Lower leg skin (tissue), 3 donors: ENCODE data around the gene DPYD.

Experiments used
- POLR2A ChIP-seq, 2 donors: fragments of 450-650 bp; IDR thresholded peaks; one replicate each; pipeline ENCODE4 v1.6.1; 2016 to 2017; ENCODE audit warnings: antibody characterized with exemption in 2 of 2, mild to moderate bottlenecking in 1 of 2, moderate library complexity in 1 of 2
- TF ChIP-seq, protein P1 (sequence below), 3 donors: fragments of 450-650 bp; IDR thresholded peaks; one replicate each; pipeline ENCODE4 v1.5.1; 2016; ENCODE audit warnings: antibody characterized with exemption in 3 of 3, mild to moderate bottlenecking in 3 of 3, moderate library complexity in 2 of 3

DNA sequence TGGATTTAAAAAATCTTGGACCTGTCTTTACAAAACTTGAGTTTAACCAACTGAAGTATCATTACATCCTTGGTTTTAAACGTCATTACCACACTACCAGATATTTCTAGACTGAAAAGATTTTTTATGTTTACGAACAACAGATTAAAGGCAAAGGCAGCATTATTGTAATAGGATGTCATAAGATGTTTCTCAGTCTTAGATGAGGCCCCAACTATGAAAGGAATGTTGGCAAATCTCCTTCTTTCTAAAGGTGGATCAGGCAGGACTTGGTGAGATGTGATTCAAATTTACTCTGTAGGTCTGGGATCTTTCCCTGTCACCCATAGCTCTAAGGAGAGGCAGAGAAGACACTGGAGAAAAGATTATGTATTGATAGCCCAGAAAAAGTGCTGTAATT, 781.3 kb downstream of the DPYD start:
- TF ChIP-seq, protein P1, sequence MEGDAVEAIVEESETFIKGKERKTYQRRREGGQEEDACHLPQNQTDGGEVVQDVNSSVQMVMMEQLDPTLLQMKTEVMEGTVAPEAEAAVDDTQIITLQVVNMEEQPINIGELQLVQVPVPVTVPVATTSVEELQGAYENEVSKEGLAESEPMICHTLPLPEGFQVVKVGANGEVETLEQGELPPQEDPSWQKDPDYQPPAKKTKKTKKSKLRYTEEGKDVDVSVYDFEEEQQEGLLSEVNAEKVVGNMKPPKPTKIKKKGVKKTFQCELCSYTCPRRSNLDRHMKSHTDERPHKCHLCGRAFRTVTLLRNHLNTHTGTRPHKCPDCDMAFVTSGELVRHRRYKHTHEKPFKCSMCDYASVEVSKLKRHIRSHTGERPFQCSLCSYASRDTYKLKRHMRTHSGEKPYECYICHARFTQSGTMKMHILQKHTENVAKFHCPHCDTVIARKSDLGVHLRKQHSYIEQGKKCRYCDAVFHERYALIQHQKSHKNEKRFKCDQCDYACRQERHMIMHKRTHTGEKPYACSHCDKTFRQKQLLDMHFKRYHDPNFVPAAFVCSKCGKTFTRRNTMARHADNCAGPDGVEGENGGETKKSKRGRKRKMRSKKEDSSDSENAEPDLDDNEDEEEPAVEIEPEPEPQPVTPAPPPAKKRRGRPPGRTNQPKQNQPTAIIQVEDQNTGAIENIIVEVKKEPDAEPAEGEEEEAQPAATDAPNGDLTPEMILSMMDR (IDR thresholded peaks at IDR 0.05): no peak
- TF ChIP-seq POLR2A (IDR thresholded peaks at IDR 0.05): no peak
